HG02610 (cell line): ENCODE measurements around the gene EFCAB5.
"Not testable (repeated sequence)": the region's sequence is repeated elsewhere in the genome, so short reads cannot be mapped to it uniquely, and the experiment has no call there.

Experiments used
- ATAC-seq: cut with Tn5 transposase; IDR thresholded peaks from one replicate; pipeline ENCODE4 v1.9.1; 2021; ENCODE audit warnings: mild to moderate bottlenecking, moderate library complexity; ENCODE audit not compliant: unreplicated experiment

Gene EFCAB5

GRCh38 chr17:29933379-29933778 is 8.1 kb upstream of the EFCAB5 start:
- no peak for ATAC-seq

- not testable (repeated sequence) for ATAC-seq
Measured at GRCh38 chr17:29935909-29936308, 5.5 kb upstream of the EFCAB5 start.

- no peak for ATAC-seq
Measured at GRCh38 chr17:29936724-29937123, 4.7 kb upstream of the EFCAB5 start.

- no peak for ATAC-seq
Measured at GRCh38 chr17:29945281-29945680, 3.8 kb downstream of the EFCAB5 start.

- ATAC-seq, result no peak
Measured at GRCh38 chr17:29948448-29949215, 7.2 kb downstream of the EFCAB5 start.

GRCh38 chr17:29949696-29950095 is 8.3 kb downstream of the EFCAB5 start:
- no peak for ATAC-seq

- ATAC-seq, result no peak
Measured at GRCh38 chr17:29954405-29954804, 13.0 kb downstream of the EFCAB5 start.

- no peak for ATAC-seq
Measured at GRCh38 chr17:29956225-29956624, 14.8 kb downstream of the EFCAB5 start.

GRCh38 chr17:29957488-29957887 is 16.1 kb downstream of the EFCAB5 start:
- not testable (repeated sequence) for ATAC-seq

GRCh38 chr17:29958947-29959657 is 17.7 kb downstream of the EFCAB5 start:
- no peak for ATAC-seq

GRCh38 chr17:29959658-29960337 is 18.4 kb downstream of the EFCAB5 start:
- no peak for ATAC-seq

GRCh38 chr17:29962656-29963055 is 21.2 kb downstream of the EFCAB5 start:
- ATAC-seq, result no peak

- ATAC-seq, result no peak
Measured at GRCh38 chr17:29968271-29968670, 26.8 kb downstream of the EFCAB5 start.

GRCh38 chr17:29972277-29972676 is 30.8 kb downstream of the EFCAB5 start:
- no peak for ATAC-seq

GRCh38 chr17:29973005-29973404 is 31.6 kb downstream of the EFCAB5 start:
- no peak for ATAC-seq

GRCh38 chr17:29977836-29978235 is 36.4 kb downstream of the EFCAB5 start:
- ATAC-seq, result no peak

GRCh38 chr17:29980261-29980660 is 38.8 kb downstream of the EFCAB5 start:
- no peak for ATAC-seq

- no peak for ATAC-seq
Measured at GRCh38 chr17:29982991-29983653, 41.7 kb downstream of the EFCAB5 start.

- no peak for ATAC-seq
Measured at GRCh38 chr17:29996458-29996857, 55.0 kb downstream of the EFCAB5 start.

- no peak for ATAC-seq
Measured at GRCh38 chr17:30000001-30000754, 58.7 kb downstream of the EFCAB5 start.
